ENCODE data around the gene CYP3A4. TPM values are rescaled to one million over a fixed set of nuclear protein-coding genes. Genes with fewer than 3 reads are reported as not detected.

Gene CYP3A4
- total and polyA plus RNA-seq, 9 of the 15 experiments (the other 6 are each of a cell fraction or from before 2014, with no cell fraction given) = 0.07 to 0.08 TPM; not detected in 7

DNA sequence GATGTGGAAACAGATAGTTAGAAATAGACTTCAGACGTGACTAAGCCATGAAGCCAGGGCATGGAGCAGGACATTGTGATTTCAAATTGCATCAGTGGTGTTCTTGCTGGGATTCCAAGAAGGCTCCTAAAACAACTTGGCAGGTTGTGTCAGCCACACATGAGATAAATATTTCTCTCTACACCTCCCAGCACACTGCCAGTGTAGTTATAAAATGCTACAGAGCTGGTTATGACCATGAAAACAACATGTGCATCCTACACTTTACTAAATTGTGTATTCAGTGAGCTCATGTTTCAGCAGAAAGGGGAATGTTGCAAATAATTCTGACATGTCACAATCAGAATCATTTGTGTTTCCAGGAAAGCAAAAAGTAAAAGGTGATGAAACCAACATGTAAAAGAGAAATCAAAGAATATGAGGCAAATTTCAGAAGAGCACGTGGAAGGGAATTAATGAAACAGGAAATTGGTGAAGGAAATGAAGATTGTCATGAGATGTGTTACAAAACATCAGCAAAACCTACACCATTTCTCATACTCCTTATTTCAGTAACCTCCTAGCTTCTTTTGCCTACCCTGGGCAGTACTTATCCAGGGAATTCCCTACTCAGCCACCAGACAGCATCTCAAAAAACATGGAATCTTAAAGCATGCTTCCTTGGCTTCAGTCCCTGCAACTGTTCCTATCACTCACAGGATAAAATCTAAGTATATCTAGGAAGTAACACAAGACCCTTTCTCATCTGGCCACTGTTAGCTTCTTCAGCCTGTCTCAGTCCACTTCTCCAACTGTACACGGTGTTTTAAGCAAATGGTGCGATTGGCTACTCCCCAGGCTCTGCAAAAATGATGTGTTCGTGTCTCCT lies 43.2 kb downstream of the CYP3A4 start (continued):
- TF ChIP-seq ZNF589 (CRISPR knock-in tag; IDR thresholded peaks at IDR 0.05; ENCODE audit: low read depth) (no peak), ZNF175 (CRISPR knock-in tag; IDR thresholded peaks at IDR 0.05; ENCODE audit: low read depth) (peak; percentile 84; the same call in 1 of the 2 replicates), HMGN3 (IDR thresholded peaks at IDR 0.05; ENCODE audit: borderline replicate concordance, extremely low read depth, insufficient read length, low read depth, low read length) (no peak), MCM2 (IDR thresholded peaks at IDR 0.05; ENCODE audit: low read depth) (no peak), XRCC3 (IDR thresholded peaks at IDR 0.05) (no peak), ZFP1 (CRISPR knock-in tag; IDR thresholded peaks at IDR 0.05) (no peak), RAD51 (IDR thresholded peaks at IDR 0.05; ENCODE audit: borderline replicate concordance, low read depth) (no peak), U2AF1 (optimal IDR thresholded peaks at IDR 0.05; ENCODE audit: low read depth, low read length) (no peak), NBN (IDR thresholded peaks at IDR 0.05; ENCODE audit: low read depth) (no peak), SRF (CRISPR knock-in tag; IDR thresholded peaks at IDR 0.05) (no peak), ZNF282 (CRISPR knock-in tag; IDR thresholded peaks at IDR 0.05) (no peak), KHSRP (IDR thresholded peaks at IDR 0.05) (no peak), POLR2H (tag; IDR thresholded peaks at IDR 0.05; ENCODE audit: low read depth) (no peak), ATF3 (IDR thresholded peaks at IDR 0.05) (0 out of 2 replicates have a peak, but pooled peaks have one; percentile 8), ATF3 (CRISPR knock-in tag; conservative IDR thresholded peaks at IDR 0.05) (no peak), MIER1 (IDR thresholded peaks at IDR 0.05; ENCODE audit: low read depth) (no peak)
- TF ChIP-seq, protein P1, sequence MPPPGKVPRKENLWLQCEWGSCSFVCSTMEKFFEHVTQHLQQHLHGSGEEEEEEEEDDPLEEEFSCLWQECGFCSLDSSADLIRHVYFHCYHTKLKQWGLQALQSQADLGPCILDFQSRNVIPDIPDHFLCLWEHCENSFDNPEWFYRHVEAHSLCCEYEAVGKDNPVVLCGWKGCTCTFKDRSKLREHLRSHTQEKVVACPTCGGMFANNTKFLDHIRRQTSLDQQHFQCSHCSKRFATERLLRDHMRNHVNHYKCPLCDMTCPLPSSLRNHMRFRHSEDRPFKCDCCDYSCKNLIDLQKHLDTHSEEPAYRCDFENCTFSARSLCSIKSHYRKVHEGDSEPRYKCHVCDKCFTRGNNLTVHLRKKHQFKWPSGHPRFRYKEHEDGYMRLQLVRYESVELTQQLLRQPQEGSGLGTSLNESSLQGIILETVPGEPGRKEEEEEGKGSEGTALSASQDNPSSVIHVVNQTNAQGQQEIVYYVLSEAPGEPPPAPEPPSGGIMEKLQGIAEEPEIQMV (tag; conservative IDR thresholded peaks at IDR 0.05; ENCODE audit: low read depth) = no peak
- TF ChIP-seq, protein P2, sequence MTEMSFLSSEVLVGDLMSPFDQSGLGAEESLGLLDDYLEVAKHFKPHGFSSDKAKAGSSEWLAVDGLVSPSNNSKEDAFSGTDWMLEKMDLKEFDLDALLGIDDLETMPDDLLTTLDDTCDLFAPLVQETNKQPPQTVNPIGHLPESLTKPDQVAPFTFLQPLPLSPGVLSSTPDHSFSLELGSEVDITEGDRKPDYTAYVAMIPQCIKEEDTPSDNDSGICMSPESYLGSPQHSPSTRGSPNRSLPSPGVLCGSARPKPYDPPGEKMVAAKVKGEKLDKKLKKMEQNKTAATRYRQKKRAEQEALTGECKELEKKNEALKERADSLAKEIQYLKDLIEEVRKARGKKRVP (CRISPR knock-in tag; IDR thresholded peaks at IDR 0.05) = no peak
- TF ChIP-seq, protein P3, sequence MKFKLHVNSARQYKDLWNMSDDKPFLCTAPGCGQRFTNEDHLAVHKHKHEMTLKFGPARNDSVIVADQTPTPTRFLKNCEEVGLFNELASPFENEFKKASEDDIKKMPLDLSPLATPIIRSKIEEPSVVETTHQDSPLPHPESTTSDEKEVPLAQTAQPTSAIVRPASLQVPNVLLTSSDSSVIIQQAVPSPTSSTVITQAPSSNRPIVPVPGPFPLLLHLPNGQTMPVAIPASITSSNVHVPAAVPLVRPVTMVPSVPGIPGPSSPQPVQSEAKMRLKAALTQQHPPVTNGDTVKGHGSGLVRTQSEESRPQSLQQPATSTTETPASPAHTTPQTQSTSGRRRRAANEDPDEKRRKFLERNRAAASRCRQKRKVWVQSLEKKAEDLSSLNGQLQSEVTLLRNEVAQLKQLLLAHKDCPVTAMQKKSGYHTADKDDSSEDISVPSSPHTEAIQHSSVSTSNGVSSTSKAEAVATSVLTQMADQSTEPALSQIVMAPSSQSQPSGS (CRISPR knock-in tag; IDR thresholded peaks at IDR 0.05) = no peak
- TF ChIP-seq, protein P4, sequence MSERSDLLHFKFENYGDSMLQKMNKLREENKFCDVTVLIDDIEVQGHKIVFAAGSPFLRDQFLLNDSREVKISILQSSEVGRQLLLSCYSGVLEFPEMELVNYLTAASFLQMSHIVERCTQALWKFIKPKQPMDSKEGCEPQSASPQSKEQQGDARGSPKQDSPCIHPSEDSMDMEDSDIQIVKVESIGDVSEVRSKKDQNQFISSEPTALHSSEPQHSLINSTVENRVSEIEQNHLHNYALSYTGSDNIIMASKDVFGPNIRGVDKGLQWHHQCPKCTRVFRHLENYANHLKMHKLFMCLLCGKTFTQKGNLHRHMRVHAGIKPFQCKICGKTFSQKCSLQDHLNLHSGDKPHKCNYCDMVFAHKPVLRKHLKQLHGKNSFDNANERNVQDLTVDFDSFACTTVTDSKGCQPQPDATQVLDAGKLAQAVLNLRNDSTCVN (CRISPR knock-in tag; IDR thresholded peaks at IDR 0.05) = no peak

All from K562 (cell line).